ENCODE data around the gene TRRAP. TPM values are rescaled to one million over a fixed set of nuclear protein-coding genes. Genes with fewer than 3 reads are reported as not detected.

Gene TRRAP
- total and polyA plus RNA-seq, 2 of the 8 experiments (the other 6 are each of a cell fraction or from before 2014, with no cell fraction given): 21.7 to 48.6 TPM

DNA sequence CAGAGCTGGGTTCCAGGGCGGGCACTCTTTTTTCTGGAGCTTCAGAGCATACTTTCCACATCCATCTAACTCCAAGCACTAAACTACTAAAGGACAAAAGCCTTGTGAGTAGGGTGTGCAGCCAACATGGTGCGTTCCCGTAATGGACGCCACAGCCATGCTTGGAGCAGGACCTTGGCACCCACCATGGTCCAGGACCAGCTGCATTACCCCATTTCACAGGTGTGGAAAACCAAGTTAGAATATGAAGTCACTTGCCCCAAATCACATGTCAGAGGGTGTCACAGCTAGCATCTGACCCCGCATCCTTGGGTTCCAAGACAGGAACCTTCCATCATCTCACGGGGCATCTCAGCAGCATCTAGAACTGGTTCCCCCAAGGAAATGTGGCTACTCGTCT, 153.2 kb downstream of the TRRAP start (continued):
- TF ChIP-seq RNF2 (IDR thresholded peaks at IDR 0.05; ENCODE audit: borderline replicate concordance, low read depth, low read length, missing control alignments, poor library complexity, severe bottlenecking) (no peak), SIX5 (IDR thresholded peaks at IDR 0.05; ENCODE audit: low read depth, low read length) (no peak), SP1 (IDR thresholded peaks at IDR 0.05; ENCODE audit: low read depth, low read length) (no peak), TBP (IDR thresholded peaks at IDR 0.05; ENCODE audit: low read depth, low read length) (no peak), RXRA (IDR thresholded peaks at IDR 0.05; ENCODE audit: insufficient read depth, low read depth, low read length) (no peak)

Data from H1 (cell line).